GM23338 (cell line): Measurements from ENCODE around the gene ZPR1.

Source experiments
- EZH2 ChIP-seq: fragments of 200-600 bp; sonication (generic); IDR thresholded peaks from one replicate; pipeline ENCODE4 v1.8.0; 2017; ENCODE audit warnings: antibody characterized with exemption, mild to moderate bottlenecking, low read depth; ENCODE audit not compliant: unreplicated experiment
- EZH2phosphoT487 ChIP-seq: fragments of 200-600 bp; sonication (generic); IDR thresholded peaks from one replicate; pipeline ENCODE4 v1.8.1; 2018; ENCODE audit warnings: antibody characterized with exemption; ENCODE audit not compliant: unreplicated experiment
- JUNB ChIP-seq: IDR thresholded peaks from one replicate; pipeline ENCODE4 v1.6.1; 2016; ENCODE audit warnings: antibody characterized with exemption; ENCODE audit not compliant: unreplicated experiment
- POLR2AphosphoS5 ChIP-seq: IDR thresholded peaks from 2 replicates; pipeline ENCODE4 v1.6.1; 2016; ENCODE audit warnings: antibody characterized with exemption, low read depth
- ZNF114 ChIP-seq: fragments of 250-450 bp; sonication (Bioruptor Pico); IDR thresholded peaks from 2 replicates; pipeline ENCODE4 v1.5.0; 2020; ENCODE audit warnings: mild to moderate bottlenecking, moderate library complexity
- ZNF331 ChIP-seq: fragments of 250-450 bp; sonication (Bioruptor Pico); IDR thresholded peaks from 2 replicates; pipeline ENCODE4 v1.5.0; 2020; ENCODE audit warnings: low read depth, mild to moderate bottlenecking, moderate library complexity
- TF ChIP-seq, protein P1 (sequence below): fragments of 250-450 bp; sonication (Bioruptor Pico); IDR thresholded peaks from 2 replicates; pipeline ENCODE4 v1.5.0; 2020; ENCODE audit warnings: mild to moderate bottlenecking, moderate library complexity
- TF ChIP-seq, protein P2 (sequence below), 2 experiments: fragments of 200-600 bp in 1 of 2; sonication (generic) in 1 of 2; conservative IDR thresholded peaks; 2 replicates each; pipeline versions ENCODE4 v1.5.1 to v1.6.1; 2016 to 2017; ENCODE audit warnings: antibody characterized with exemption in 2 of 2, low read depth in 2 of 2, mild to moderate bottlenecking in 2 of 2, moderate library complexity in 1 of 2
- TF ChIP-seq, protein P3 (sequence below): IDR thresholded peaks from one replicate; pipeline ENCODE4 v1.6.1; 2018; ENCODE audit warnings: antibody characterized with exemption; ENCODE audit not compliant: unreplicated experiment

DNA sequence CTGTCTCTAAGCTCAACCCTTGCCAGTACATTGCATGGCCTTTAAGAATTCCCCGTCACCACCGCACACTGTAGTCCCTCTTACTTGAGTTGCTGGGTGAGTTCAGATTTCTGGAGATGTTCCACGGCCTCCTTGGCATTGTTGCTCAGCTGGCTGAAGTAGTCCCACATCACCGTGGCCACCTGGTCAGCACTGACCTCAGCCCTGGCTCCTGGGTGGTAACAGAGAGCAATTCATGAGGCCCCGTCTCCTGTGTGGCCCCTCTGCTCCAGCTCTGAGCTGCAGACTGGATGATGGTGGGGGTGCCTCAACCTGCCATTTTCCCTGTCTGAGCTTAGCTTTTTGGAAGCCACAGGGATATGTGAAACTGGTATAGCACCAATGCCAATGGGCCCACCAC is 34.8 kb upstream of the ZPR1 start:
- TF ChIP-seq, protein P1, sequence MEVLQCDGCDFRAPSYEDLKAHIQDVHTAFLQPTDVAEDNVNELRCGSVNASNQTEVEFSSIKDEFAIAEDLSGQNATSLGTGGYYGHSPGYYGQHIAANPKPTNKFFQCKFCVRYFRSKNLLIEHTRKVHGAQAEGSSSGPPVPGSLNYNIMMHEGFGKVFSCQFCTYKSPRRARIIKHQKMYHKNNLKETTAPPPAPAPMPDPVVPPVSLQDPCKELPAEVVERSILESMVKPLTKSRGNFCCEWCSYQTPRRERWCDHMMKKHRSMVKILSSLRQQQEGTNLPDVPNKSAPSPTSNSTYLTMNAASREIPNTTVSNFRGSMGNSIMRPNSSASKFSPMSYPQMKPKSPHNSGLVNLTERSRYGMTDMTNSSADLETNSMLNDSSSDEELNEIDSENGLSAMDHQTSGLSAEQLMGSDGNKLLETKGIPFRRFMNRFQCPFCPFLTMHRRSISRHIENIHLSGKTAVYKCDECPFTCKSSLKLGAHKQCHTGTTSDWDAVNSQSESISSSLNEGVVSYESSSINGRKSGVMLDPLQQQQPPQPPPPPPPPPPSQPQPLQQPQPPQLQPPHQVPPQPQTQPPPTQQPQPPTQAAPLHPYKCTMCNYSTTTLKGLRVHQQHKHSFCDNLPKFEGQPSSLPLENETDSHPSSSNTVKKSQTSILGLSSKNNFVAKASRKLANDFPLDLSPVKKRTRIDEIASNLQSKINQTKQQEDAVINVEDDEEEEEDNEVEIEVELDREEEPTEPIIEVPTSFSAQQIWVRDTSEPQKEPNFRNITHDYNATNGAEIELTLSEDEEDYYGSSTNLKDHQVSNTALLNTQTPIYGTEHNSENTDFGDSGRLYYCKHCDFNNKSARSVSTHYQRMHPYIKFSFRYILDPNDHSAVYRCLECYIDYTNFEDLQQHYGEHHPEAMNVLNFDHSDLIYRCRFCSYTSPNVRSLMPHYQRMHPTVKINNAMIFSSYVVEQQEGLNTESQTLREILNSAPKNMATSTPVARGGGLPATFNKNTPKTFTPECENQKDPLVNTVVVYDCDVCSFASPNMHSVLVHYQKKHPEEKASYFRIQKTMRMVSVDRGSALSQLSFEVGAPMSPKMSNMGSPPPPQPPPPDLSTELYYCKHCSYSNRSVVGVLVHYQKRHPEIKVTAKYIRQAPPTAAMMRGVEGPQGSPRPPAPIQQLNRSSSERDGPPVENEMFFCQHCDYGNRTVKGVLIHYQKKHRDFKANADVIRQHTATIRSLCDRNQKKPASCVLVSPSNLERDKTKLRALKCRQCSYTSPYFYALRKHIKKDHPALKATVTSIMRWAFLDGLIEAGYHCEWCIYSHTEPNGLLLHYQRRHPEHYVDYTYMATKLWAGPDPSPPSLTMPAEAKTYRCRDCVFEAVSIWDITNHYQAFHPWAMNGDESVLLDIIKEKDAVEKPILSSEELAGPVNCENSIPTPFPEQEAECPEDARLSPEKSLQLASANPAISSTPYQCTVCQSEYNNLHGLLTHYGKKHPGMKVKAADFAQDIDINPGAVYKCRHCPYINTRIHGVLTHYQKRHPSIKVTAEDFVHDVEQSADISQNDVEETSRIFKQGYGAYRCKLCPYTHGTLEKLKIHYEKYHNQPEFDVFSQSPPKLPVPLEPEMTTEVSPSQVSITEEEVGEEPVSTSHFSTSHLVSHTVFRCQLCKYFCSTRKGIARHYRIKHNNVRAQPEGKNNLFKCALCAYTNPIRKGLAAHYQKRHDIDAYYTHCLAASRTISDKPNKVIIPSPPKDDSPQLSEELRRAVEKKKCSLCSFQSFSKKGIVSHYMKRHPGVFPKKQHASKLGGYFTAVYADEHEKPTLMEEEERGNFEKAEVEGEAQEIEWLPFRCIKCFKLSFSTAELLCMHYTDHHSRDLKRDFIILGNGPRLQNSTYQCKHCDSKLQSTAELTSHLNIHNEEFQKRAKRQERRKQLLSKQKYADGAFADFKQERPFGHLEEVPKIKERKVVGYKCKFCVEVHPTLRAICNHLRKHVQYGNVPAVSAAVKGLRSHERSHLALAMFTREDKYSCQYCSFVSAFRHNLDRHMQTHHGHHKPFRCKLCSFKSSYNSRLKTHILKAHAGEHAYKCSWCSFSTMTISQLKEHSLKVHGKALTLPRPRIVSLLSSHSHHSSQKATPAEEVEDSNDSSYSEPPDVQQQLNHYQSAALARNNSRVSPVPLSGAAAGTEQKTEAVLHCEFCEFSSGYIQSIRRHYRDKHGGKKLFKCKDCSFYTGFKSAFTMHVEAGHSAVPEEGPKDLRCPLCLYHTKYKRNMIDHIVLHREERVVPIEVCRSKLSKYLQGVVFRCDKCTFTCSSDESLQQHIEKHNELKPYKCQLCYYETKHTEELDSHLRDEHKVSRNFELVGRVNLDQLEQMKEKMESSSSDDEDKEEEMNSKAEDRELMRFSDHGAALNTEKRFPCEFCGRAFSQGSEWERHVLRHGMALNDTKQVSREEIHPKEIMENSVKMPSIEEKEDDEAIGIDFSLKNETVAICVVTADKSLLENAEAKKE, result no peak
- TF ChIP-seq EZH2, result no peak
- TF ChIP-seq, protein P2, sequence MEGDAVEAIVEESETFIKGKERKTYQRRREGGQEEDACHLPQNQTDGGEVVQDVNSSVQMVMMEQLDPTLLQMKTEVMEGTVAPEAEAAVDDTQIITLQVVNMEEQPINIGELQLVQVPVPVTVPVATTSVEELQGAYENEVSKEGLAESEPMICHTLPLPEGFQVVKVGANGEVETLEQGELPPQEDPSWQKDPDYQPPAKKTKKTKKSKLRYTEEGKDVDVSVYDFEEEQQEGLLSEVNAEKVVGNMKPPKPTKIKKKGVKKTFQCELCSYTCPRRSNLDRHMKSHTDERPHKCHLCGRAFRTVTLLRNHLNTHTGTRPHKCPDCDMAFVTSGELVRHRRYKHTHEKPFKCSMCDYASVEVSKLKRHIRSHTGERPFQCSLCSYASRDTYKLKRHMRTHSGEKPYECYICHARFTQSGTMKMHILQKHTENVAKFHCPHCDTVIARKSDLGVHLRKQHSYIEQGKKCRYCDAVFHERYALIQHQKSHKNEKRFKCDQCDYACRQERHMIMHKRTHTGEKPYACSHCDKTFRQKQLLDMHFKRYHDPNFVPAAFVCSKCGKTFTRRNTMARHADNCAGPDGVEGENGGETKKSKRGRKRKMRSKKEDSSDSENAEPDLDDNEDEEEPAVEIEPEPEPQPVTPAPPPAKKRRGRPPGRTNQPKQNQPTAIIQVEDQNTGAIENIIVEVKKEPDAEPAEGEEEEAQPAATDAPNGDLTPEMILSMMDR (conservative IDR thresholded peaks at IDR 0.05; ENCODE audit: low read depth in 2 of 2), result no peak
- no peak for TF ChIP-seq POLR2AphosphoS5
- TF ChIP-seq EZH2phosphoT487, result no peak
- TF ChIP-seq, protein P3, sequence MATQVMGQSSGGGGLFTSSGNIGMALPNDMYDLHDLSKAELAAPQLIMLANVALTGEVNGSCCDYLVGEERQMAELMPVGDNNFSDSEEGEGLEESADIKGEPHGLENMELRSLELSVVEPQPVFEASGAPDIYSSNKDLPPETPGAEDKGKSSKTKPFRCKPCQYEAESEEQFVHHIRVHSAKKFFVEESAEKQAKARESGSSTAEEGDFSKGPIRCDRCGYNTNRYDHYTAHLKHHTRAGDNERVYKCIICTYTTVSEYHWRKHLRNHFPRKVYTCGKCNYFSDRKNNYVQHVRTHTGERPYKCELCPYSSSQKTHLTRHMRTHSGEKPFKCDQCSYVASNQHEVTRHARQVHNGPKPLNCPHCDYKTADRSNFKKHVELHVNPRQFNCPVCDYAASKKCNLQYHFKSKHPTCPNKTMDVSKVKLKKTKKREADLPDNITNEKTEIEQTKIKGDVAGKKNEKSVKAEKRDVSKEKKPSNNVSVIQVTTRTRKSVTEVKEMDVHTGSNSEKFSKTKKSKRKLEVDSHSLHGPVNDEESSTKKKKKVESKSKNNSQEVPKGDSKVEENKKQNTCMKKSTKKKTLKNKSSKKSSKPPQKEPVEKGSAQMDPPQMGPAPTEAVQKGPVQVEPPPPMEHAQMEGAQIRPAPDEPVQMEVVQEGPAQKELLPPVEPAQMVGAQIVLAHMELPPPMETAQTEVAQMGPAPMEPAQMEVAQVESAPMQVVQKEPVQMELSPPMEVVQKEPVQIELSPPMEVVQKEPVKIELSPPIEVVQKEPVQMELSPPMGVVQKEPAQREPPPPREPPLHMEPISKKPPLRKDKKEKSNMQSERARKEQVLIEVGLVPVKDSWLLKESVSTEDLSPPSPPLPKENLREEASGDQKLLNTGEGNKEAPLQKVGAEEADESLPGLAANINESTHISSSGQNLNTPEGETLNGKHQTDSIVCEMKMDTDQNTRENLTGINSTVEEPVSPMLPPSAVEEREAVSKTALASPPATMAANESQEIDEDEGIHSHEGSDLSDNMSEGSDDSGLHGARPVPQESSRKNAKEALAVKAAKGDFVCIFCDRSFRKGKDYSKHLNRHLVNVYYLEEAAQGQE, result no peak
- no peak for TF ChIP-seq ZNF331
- no peak for TF ChIP-seq ZNF114 (CRISPR knock-in tag)
- no peak for TF ChIP-seq JUNB
